Measurements from ENCODE around the gene MOBP.

MOBP gene

GRCh38 chr3:39499651-39500273, 32.3 kb downstream of the MOBP start:
- no peak for DNase-seq

- DNase-seq = no peak
Observed at GRCh38 chr3:39501059-39501458, 33.6 kb downstream of the MOBP start.

- no peak for DNase-seq
Observed at GRCh38 chr3:39501968-39502837, 34.7 kb downstream of the MOBP start.

GRCh38 chr3:39502838-39503145, 35.3 kb downstream of the MOBP start:
- DNase-seq = no peak

GRCh38 chr3:39505866-39506742, 38.6 kb downstream of the MOBP start:
- DNase-seq = peak in 1 of 4 experiments; percentile 1

- DNase-seq = peak in 2 of 4 experiments; percentile 13 to 14
Observed at GRCh38 chr3:39506863-39507262, 39.4 kb downstream of the MOBP start.

- DNase-seq = no peak
Observed at GRCh38 chr3:39513791-39514369, 46.4 kb downstream of the MOBP start.

GRCh38 chr3:39515681-39516441, 48.4 kb downstream of the MOBP start:
- DNase-seq = no peak

GRCh38 chr3:39519103-39519502, 51.6 kb downstream of the MOBP start:
- no peak for DNase-seq

- DNase-seq = no peak
Observed at GRCh38 chr3:39519554-39520288, 52.2 kb downstream of the MOBP start.

- DNase-seq = no peak
Observed at GRCh38 chr3:39521456-39521855, 54.0 kb downstream of the MOBP start.

- DNase-seq = no peak
Observed at GRCh38 chr3:39524107-39524506, 56.6 kb downstream of the MOBP start.

GRCh38 chr3:39528844-39529243, 61.4 kb downstream of the MOBP start:
- DNase-seq = no peak

GRCh38 chr3:39529577-39529976, 62.1 kb downstream of the MOBP start:
- no peak for DNase-seq

- DNase-seq = no peak
Observed at GRCh38 chr3:39531066-39531465, 63.6 kb downstream of the MOBP start.

- peak in 2 of 4 experiments; percentile 1 to 5 for DNase-seq
Observed at GRCh38 chr3:39531665-39532064, 64.2 kb downstream of the MOBP start.

- DNase-seq = no peak
Observed at GRCh38 chr3:39532777-39533176, 65.3 kb downstream of the MOBP start.

GRCh38 chr3:39533226-39533625, 65.7 kb downstream of the MOBP start:
- DNase-seq = no peak

- no peak for DNase-seq
Observed at GRCh38 chr3:39540162-39540921, 72.9 kb downstream of the MOBP start.

GRCh38 chr3:39541442-39541841, 74.0 kb downstream of the MOBP start:
- no peak for DNase-seq

GRCh38 chr3:39541917-39542329, 74.4 kb downstream of the MOBP start:
- DNase-seq = peak; percentile 6 to 40 (median 15)

All from suppressor macrophage (primary cell).